Mononuclear cell (primary cell): Measurements from ENCODE around the gene SLC25A22. TPM values are rescaled to one million over a fixed set of nuclear protein-coding genes. Genes with fewer than 3 reads are reported as not detected.

Experiments used
- H3K27me3 ChIP-seq: 2 replicates; pipeline ENCODE4 v1.6.0; 2011; ENCODE audit warnings: low read length, control low read depth; ENCODE audit not compliant: insufficient read depth
- H3K4me1 ChIP-seq: 2 replicates; pipeline ENCODE4 v1.5.1; 2011; ENCODE audit warnings: mild to moderate bottlenecking, low read length, control low read depth; ENCODE audit not compliant: insufficient read depth
- H3K4me3 ChIP-seq: 2 replicates; pipeline ENCODE4 v1.5.1; 2011; ENCODE audit warnings: mild to moderate bottlenecking, low read length, moderate library complexity
- H3K9me3 ChIP-seq: 2 replicates; pipeline ENCODE4 v1.5.1; 2011; ENCODE audit warnings: low read depth, mild to moderate bottlenecking, control low read depth, low read length
- total RNA-seq: library from RNA; depleted of rRNA; stranded (reverse); fragments of >200 nt; gene quantifications from one replicate; pipeline ENCODE4 v1.2.3, GENCODE V29; 2012

Gene SLC25A22
- total RNA-seq, 1 donor, result 3.5 TPM

DNA sequence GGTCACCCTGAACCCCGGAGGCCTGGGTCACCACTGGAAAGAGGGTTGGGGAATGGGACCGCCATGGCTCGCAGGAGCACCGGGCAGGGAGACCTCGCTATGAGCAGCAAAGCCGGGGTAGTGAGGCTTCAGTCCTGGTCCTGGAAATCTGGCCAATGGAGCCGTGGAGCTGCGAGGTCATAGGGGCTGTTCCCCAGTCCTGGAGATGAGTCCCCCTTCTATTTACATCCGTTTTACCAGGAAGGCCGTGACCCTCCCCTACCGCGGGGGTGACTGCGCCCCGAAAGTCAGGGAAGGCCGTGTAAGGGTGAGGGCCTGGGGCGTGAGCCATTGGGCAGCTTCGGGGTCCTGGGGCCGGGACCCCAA, 6.5 kb upstream of the SLC25A22 start:
- Histone ChIP-seq H3K4me3 (peak overlapping the region; percentile 41), H3K27me3 (no peaks in the 10 kb centered on the region), H3K9me3 (no peaks in the 10 kb centered on the region), H3K4me1 (peaks cover 29% of the 10 kb centered on the region)

DNA sequence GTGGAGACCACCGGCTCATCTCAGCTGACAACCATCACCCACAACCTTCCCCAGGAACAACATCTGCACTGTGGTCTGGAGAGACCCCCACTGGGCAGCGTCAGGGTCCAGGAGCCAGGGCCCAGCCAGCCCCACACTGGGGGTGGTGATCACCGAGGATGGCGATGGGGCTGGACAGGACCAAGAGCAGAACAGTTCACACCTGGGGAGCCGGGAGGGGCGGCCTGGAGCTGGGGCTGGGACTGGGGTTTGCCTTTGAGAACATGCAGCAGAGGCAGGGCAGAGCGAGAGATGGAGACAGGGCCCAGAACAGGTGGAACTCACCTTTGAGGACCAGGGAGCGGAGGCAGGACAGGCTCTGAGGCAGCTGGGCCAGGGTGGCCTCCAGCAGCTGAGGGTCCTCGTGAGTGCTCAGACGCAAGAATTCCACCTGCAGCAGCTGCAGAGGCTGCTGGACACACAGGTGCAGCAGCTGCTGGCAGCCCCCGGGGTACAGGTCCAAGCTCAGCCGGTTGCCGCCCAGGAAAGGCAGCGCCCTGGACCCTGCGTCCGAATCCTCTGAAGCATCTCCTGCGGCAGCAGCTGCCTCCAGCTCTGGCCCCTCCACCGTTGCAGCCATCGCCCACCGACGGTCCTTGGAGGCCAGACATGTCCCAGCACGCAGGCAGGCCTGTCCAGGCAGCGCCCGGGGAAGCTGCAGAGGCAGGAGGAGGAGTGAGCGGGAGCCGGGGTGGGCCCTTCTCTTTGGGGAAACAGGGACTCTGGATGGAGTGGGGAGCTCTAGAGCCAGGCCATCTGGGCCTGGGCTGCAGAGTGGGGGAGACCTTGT, 5.9 kb upstream of the SLC25A22 start:
- Histone ChIP-seq H3K4me3 (peak overlapping the region; percentile 41), H3K27me3 (no peaks in the 10 kb centered on the region), H3K4me1 (peaks cover 29% of the 10 kb centered on the region)

DNA sequence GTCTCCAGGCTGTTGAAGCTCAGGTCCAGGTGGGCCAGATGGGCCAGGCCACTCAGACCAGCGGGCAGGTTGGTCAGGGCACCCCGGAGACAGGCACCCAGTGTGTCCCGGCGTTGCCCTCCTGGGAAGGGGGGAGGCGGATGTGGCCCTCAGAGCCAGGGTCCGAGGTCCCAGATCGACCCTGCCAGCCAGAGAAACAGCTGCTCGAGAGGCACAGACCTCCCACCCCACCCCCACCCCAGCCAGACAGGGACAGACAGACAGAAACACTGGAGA, 5.3 kb upstream of the SLC25A22 start:
- Histone ChIP-seq H3K27me3 (no peaks in the 10 kb centered on the region), H3K4me3 (no peak overlapping the region), H3K4me1 (peaks cover 28% of the 10 kb centered on the region), H3K9me3 (no peaks in the 10 kb centered on the region)

More for the DNA sequence above, 5.9 kb upstream of the SLC25A22 start:
- H3K9me3 ChIP-seq, result no peaks in the 10 kb centered on the region

DNA sequence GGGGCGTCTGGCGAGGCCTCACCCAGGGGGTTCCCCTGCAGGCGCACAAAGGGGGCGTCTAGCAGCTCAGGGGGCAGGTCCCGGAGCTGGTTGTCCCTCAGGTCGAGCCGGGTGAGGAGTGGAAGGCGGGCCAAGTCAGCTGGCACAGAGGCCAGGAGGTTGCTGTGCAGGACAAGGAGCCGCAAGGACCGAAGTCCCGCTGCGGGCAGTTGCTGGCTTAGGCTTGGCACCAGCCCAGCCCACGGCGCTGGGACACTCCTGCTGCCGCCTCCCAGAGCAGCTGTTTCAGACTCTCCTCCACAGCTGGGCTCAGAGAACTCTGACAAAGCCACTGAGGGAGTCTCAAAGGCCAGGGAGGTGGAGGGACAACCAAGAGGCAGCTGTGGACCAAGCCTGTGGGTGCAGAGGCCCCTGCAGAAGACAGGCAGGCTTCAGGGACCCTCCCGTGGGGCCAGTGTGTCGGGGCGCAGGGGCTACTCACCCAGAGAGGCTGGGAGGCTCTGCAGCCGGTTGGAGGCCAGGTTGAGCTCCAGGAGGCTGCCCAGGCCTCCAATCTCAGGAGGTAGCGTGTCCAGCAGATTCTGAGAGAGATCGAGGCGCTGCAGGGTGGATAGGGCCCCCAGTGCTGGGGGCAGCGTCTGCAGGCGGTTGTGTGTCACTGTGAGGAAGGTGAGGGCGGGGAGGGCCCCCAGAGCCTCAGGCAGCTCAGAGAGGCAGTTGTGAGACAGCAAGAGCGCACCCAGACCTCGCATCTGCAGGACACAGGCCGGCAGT, 4.8 kb upstream of the SLC25A22 start:
- H3K27me3 ChIP-seq, result no peaks in the 10 kb centered on the region
- no peaks in the 10 kb centered on the region for H3K9me3 ChIP-seq
- H3K4me3 ChIP-seq, result no peak overlapping the region
- H3K4me1 ChIP-seq, result peaks cover 26% of the 10 kb centered on the region

DNA sequence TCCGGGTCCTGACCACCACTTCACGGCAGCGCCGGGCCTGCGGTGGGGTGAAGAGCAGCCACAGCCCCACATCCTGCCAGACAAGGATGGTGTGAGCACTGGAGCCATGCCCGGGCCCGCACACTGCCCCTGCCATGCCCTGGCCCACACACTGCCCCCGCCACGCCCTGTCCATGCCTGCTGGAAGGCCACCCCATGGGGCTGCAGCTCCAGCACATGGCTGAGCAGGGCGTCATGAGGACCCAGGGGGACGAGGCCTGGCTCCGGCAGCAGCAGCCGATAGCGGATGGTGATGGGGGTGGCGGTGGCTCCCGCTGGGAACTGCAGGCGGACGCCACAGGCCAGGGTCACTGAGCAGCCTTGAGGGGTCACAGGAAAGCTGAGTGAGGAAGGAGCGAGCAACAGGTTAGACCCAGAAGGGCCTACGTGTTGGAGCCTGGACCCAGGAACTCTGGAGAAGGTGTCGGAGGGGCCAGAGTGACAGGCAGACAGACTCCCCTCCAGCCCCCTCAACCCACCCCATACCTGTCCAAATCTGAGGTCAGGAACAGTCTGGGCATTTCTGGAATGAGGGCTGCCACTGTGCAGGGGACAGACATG, 4.0 kb upstream of the SLC25A22 start:
- H3K9me3 ChIP-seq, result no peaks in the 10 kb centered on the region
- H3K27me3 ChIP-seq, result no peaks in the 10 kb centered on the region
- H3K4me1 ChIP-seq, result peaks cover 30% of the 10 kb centered on the region
- H3K4me3 ChIP-seq, result no peak overlapping the region

DNA sequence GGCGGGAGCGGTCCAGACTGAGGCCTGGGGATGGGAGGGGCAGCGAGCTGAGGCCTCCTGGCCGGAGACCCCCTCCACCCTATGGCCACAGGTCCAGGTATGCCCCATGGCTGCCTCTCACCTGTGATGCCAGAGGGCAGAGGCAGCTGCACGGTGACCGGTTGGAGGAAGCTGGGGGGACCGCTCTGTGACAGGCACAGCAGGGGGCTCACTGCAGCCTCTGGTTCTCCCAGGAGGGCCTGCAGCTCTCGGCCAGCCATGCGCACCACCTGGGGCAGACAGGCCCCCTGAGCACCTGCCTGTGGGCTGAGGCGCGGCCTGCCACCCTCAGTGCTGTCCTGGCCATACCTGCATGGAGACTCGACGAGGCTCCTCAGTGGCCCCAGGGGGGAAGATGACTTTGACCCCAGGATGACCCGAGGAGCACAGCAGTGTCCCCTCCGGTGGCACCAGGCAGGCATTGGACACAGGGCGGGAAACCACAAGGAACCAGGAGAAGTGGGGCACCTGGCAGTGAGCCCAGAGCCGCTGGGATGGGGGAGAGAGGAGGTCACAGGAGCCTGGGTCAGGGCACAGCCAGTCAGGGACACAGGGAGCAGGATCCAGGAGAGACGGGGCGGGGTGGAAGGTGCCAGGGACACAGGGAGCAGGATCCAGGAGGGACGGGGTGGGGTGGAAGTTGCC, 3.2 kb upstream of the SLC25A22 start:
- H3K4me1 ChIP-seq, result peaks cover 39% of the 10 kb centered on the region
- H3K4me3 ChIP-seq, result no peak overlapping the region
- H3K27me3 ChIP-seq, result no peaks in the 10 kb centered on the region
- H3K9me3 ChIP-seq, result no peaks in the 10 kb centered on the region

DNA sequence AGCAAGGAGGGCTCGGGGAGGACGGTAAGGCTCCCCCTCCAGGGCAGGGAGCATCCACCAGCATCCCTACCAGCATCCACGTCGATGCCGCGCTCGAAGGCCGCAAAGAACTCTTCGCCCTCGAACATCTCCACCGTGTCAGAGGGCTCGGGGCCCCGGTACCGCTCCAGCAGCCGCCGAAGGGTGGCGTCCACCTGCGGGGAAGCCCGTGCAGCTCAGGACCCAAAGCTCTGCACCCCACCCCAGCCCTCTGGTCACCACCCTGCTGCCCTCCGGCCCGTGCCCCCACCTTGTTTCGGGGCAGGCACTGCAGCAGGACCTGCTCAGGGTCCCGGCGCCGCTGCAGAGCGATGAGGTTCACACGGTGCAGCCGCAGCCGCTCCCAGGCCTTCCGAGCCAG, 2.4 kb upstream of the SLC25A22 start:
- no peaks in the 10 kb centered on the region for H3K27me3 ChIP-seq
- peaks cover 41% of the 10 kb centered on the region for H3K4me1 ChIP-seq
- H3K9me3 ChIP-seq, result no peaks in the 10 kb centered on the region
- H3K4me3 ChIP-seq, result no peak overlapping the region

DNA sequence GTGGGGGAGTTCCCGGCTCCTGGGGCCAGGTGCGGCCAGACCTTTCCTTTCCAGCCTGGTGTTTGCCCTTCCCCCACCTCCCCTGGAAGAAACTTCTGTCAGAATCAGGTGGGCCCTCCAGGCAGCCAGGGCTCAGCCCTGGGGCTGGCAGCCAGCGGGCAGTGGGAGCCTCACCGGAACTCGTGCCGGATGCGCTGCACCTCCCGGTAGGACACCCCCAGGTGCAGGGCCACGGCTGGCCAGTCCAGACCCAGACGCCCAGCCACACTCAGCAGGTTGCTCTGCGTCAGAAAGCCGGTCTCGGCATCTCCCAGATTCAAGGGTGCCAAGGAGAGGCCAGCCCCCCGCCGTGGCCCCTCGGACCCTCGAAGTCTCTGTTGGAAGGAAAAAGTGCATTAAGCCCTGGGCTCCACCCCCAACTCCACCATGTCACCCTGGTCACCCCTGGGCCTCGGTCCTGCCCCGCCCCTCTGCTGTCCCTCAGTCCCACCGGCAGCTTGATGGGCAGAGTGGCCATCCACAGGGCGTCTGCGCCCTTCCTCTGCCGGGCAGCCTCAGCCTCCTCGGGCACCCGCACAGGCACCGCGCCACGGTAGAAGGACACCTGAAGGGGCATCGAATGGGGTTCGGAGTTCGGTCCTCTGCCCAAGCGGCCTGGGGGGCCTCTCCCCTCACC, 1.7 kb upstream of the SLC25A22 start:
- no peak overlapping the region for H3K4me3 ChIP-seq
- H3K27me3 ChIP-seq, result no peaks in the 10 kb centered on the region
- no peaks in the 10 kb centered on the region for H3K9me3 ChIP-seq
- H3K4me1 ChIP-seq, result peaks cover 45% of the 10 kb centered on the region

DNA sequence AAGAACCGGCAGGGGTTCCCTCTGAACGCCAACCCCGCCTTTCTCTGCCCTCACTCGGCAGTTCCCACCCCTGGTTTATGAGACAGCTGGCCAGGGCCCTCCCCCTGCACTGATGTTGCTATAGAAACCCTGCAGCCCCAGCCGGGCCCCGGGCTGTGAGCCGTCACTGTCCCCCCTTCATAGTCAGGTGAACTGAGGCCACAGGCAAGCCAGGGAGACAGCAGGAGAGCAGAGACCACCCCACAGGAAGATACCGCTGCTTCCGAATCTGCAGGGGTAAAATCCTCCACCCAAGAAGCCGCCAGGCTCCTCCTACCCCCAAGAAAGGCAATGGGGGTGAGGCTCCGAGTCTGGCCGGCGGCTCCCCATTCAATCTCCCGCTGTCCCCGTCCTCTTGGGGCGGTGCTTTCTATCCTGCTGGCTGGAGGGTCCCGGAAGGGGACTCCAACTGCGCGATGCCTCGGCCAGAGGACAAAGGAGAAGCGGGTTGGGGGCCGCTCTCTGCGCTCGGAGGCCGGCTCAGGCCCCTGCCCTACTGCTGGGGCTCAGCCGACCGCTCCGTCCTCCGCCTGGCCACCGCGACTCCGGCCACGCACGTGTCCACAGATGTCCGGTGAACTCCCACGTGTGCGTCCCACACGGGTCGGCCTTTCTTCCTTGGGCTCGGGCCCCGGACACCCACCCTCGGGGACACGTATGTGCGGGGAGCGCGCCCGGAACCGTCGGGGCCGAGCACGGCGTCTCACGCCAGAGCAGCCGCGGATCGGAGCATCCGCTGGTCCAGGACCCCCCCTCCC, 587 bp downstream of the SLC25A22 start:
- H3K9me3 ChIP-seq, result no peaks in the 10 kb centered on the region
- no peaks in the 10 kb centered on the region for H3K27me3 ChIP-seq
- peaks cover 30% of the 10 kb centered on the region for H3K4me1 ChIP-seq
- peak overlapping the region; percentile 79 for H3K4me3 ChIP-seq

DNA sequence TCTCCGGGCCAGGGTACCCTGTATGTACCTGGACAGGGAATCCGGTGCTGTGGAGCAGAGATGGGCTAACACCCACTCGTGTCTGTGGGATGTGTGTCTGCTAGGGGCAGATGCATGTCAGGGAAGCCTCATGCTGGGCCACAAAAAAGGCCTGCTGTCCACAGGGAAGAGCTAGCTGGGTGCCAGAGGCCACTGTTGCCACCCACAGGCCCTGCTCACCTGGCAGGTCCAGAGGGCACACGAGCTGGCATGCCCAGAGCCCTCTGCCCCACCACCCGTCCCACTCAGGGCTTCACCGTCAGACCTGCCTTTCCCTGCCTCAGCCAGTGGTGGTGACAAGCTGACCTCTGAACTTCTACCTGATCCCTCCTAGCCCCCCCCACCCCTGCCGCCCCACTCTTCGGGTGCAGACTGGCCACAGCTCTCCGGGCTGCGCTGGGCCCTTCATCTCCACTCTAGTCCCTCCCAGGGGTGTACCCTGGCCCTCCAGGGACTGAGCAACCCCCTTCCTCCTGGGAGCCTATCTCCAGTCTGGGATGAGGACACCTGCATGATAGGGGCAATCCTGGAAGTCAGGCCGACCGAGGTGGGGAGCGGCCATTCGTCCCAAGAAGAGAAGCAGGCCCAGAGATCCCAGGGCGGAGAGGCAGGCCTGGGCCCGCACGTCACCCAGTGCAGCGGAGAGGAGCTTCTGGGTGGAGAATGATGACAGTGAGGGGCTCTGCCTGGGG, 1.4 kb downstream of the SLC25A22 start:
- Histone ChIP-seq H3K27me3 (no peaks in the 10 kb centered on the region), H3K4me1 (peaks cover 30% of the 10 kb centered on the region), H3K4me3 (peak overlapping the region; percentile 79), H3K9me3 (no peaks in the 10 kb centered on the region)

DNA sequence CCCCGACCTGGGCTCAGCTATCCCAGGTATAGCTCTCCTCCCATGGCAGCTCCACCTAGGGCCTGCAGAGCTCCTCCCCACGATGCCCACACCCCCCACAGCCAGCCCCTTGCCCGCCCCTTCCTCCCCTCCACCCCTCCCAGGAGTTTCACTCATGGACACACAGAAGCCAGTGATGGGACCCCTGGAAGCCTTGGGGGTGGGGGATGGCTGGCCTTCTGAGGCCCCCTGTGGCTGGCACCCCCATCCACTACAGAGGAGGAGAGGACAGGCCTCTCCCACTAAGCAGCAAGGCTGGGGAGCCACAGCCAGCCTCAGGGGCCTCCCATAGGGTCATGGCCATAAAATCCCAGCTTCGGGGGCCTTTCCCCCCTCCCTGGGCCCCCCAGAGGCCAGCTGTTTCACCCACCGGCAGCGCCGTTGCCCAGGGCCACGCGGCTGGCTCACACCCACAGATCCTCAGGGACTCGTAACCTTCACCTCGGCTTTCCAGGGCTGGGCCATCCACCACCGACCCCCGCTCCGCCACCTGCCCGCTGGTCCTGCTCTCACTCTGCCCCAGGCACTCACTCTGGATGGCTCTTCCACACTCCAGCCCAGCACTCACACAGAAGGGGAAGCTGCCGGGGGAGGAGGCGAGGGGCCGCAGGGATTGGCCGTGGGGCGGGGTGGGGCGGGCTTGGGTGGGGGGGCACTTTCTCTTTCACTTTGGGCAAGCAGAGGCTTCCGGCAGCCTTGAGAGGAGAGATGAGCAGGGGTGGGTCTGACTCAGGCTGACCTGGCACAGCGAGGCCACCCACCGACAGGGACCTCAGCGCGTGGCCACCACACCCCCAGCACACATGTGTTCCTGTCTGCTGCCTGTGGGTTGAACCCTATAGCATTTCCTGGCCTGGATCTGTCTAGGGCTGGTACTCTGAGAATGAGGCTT, 2.2 kb downstream of the SLC25A22 start:
- H3K4me3 ChIP-seq, result peak overlapping the region; percentile 49
- no peaks in the 10 kb centered on the region for H3K27me3 ChIP-seq
- H3K4me1 ChIP-seq, result peaks cover 30% of the 10 kb centered on the region
- H3K9me3 ChIP-seq, result no peaks in the 10 kb centered on the region

DNA sequence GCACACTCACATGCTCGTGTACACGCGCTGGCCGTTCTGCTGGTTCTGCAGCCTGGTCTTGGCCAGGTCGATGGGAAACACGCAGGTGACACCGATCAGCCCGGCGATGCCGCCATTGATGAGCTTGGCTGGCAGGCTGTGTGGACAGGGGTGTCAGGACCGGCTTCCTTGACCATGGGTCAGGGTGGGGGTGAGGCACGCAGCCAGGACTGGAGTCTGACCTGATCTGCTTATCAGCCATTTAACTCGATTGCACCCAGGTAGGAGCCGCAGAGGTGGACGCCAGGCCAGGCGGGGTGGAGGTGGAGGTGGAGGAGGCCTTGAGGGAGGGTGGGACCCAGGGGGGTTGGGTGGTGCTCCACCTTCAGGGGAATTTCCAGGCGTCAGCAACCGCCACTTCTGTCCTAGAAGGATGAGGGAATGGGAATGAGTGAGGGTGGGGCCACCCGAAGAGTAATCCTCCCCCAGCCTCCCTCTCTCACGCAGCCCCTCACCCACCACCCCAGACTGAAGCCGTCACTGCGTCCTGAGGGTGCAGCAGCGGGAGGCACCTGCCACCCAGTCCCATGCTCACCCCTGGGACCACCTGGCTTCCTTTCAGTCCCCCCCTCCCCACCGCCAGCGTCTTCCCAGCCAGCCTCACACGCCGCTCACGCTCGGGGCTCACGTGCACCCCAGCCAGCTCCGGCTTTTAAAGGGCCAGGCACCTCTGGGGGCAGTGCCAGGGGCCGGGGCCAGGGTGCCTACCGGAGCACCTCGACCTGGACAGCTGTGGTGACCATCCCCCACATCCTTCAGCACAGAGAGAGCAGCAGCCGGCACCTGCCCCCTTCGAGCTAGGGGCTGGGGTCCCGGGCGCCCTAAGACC, 3.1 kb downstream of the SLC25A22 start:
- Histone ChIP-seq H3K27me3 (no peaks in the 10 kb centered on the region), H3K4me3 (no peak overlapping the region), H3K9me3 (no peaks in the 10 kb centered on the region), H3K4me1 (peaks cover 30% of the 10 kb centered on the region)
